Activated naive CD4-positive, alpha-beta T cell treated with anti-CD3 and anti-CD28 coated beads, Interleukin-2, amount 50 U/mL, for 72 hours (primary cell): Measurements from ENCODE around the gene GPR26. TPM values are rescaled to one million over a fixed set of nuclear protein-coding genes. Genes with fewer than 3 reads are reported as not detected.
"Not testable (repeated sequence)": the region's sequence is repeated elsewhere in the genome, so short reads cannot be mapped to it uniquely, and the experiment has no call there.

ENCODE experiments used
- ATAC-seq, 2 donors: fragments of 150-1000 bp; cut with Tn5 transposase; 2 replicates each; pipeline ENCODE4 v1.10.0; 2021; ENCODE audit warnings: mild to moderate bottlenecking in 2 of 2, moderate library complexity in 2 of 2
- DNase-seq, 2 donors: peaks; one replicate each; pipeline ENCODE4 v3.0.0; 2021 to 2022; ENCODE audit warnings: low spot score in 2 of 2
- H3K27ac Mint-ChIP-seq, 2 donors: one replicate each; pipeline ENCODE4 v1.8.0; 2022; ENCODE audit warnings: mild to moderate bottlenecking in 2 of 2, mixed read lengths in 2 of 2
- H3K36me3 Mint-ChIP-seq, 2 donors: one replicate each; pipeline ENCODE4 v1.8.0; 2022; ENCODE audit warnings: mixed read lengths in 2 of 2
- H3K9me3 Mint-ChIP-seq, 2 donors: one replicate each; pipeline ENCODE4 v1.8.0; 2022; ENCODE audit warnings: mixed read lengths in 2 of 2
- total RNA-seq, 2 donors: library from RNA; stranded (reverse); gene quantifications; one replicate each; pipeline ENCODE4 v1.2.3, GENCODE V29; 2022

Gene GPR26
- total RNA-seq, 2 donors from 2014 or later, result not detected

DNA sequence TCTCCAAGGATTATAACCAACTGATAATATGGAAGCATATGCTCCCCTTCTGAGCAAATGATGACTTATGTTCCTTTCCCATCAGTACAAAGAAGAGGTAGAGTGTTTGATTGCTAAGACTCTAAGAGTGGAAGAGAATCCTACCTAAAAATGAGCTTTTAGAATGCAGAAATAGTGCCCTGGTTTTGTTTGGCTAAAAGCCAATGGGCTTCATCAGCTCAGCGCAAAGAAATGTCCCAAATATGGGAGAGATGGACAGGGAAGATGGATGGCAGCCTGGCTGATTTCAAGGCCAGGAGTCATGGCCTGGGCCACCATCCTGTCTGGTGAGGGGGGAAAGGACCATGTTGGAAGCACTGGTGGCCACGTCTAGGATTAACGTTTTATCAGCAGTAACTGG is 60.2 kb downstream of the GPR26 start:
- DNase-seq (no peak), ATAC-seq (no peak)
- Mint-ChIP-seq H3K36me3 (no peaks in the 10 kb centered on the region), H3K27ac (no peak overlapping the region), H3K9me3 (no peaks in the 10 kb centered on the region)

GRCh38 chr10:123726836-123727235 is 60.7 kb downstream of the GPR26 start:
- ATAC-seq (no peak), DNase-seq (no peak)
- Mint-ChIP-seq H3K36me3 (no peaks in the 10 kb centered on the region), H3K9me3 (no peaks in the 10 kb centered on the region), H3K27ac (no peak overlapping the region)

DNA sequence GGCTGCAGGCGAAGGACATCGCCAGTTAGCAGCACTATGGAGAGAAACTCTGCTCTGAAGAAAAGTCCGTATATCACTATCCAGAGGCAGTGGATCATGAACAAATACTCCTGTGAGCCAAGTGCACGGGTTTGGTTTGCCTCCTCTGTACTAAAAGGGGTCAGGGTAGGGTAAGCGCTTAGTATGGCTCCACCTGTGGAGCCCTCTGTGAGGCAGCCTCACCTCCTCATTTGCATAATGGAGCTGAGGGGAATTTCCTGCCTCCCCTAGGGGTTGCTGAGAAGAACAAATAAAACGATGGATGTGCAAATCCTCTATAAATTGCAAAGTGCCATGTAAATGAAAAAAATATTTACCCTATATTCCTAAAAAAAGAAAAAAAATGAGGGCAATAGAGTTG is 63.4 kb downstream of the GPR26 start:
- no peaks in the 10 kb centered on the region for H3K9me3 Mint-ChIP-seq
- DNase-seq (no peak), ATAC-seq (no peak)
- no peak overlapping the region for H3K27ac Mint-ChIP-seq
- H3K36me3 Mint-ChIP-seq, result no peaks in the 10 kb centered on the region

GRCh38 chr10:123736917-123737316 is 70.8 kb downstream of the GPR26 start:
- H3K27ac Mint-ChIP-seq, DNase-seq, H3K9me3 Mint-ChIP-seq, H3K36me3 Mint-ChIP-seq, ATAC-seq: not testable (repeated sequence)

DNA sequence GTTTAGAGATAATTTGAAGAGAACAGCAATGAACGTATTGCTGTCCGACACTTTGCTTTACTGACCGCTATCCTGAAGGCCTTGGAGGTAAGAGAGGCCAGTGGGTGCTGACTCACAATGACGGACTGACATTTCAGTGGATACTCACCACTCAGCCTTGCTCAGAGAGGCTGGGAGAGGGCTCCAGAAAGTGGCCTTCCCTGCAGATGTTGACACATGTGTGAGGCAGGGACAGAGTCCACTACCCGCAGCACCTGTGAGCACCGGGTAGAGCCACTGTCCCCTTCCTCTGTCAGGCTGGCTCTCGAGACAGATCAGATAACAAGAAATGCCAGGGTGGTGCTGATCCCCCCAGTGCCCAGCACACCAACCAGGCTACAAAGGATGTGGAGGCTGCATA is 75.0 kb downstream of the GPR26 start:
- no peak overlapping the region for H3K27ac Mint-ChIP-seq
- H3K36me3 Mint-ChIP-seq, result no peaks in the 10 kb centered on the region
- peaks cover 0 to 4% of the 10 kb centered on the region in 2 donors for H3K9me3 Mint-ChIP-seq
- ATAC-seq, result no peak
- DNase-seq, result no peak

- DNase-seq (no peak), ATAC-seq (no peak)
Measured at GRCh38 chr10:123741711-123742110, 75.6 kb downstream of the GPR26 start.

GRCh38 chr10:123742751-123743440 is 76.7 kb downstream of the GPR26 start:
- H3K9me3 Mint-ChIP-seq, result peaks cover 0 to 4% of the 10 kb centered on the region in 2 donors
- DNase-seq, result no peak
- no peak overlapping the region for H3K27ac Mint-ChIP-seq
- ATAC-seq, result no peak
- no peaks in the 10 kb centered on the region for H3K36me3 Mint-ChIP-seq

More at GRCh38 chr10:123741711-123742110, 75.6 kb downstream of the GPR26 start:
- H3K27ac Mint-ChIP-seq, result no peak overlapping the region
- peaks cover 0 to 4% of the 10 kb centered on the region in 2 donors for H3K9me3 Mint-ChIP-seq
- no peaks in the 10 kb centered on the region for H3K36me3 Mint-ChIP-seq

GRCh38 chr10:123743441-123744223 is 77.5 kb downstream of the GPR26 start:
- Mint-ChIP-seq H3K27ac (no peak overlapping the region), H3K9me3 (peaks cover 0 to 4% of the 10 kb centered on the region in 2 donors), H3K36me3 (no peaks in the 10 kb centered on the region)
- DNase-seq (no peak), ATAC-seq (no peak)

DNA sequence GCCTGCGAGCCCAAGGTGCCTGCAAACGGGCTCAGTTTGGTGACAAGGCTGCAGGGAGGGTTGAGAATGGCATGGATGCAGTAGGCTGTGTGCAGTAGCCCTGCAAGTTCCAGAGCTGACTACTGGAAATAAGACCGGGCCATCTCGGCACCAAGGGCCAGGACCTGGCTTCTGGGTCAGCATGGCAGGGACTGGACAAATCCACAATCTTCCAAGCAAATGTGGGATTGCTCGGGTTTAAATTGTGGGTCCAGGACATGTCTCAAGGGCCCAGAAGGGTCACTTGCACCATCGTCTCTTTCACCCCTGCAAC is 78.0 kb downstream of the GPR26 start:
- H3K27ac Mint-ChIP-seq, result no peak overlapping the region
- H3K9me3 Mint-ChIP-seq, result no peaks in the 10 kb centered on the region
- no peak for DNase-seq
- ATAC-seq, result no peak
- H3K36me3 Mint-ChIP-seq, result no peaks in the 10 kb centered on the region

Other genes starting within 250 kb of the GPR26 start
- gene CPXM2, start 225.5 kb downstream of the GPR26 start, total RNA-seq, result not detected